SK-N-SH treated with all-trans-retinoic acid at 6 μM for 48 hours (cell line): Measurements from ENCODE around the gene EIF3A.

ENCODE experiments used
- ARNTL ChIP-seq: fragments of 450-650 bp; formaldehyde crosslinking; IDR thresholded peaks from 2 replicates; pipeline ENCODE4 v1.5.0; 2020; ENCODE audit warnings: low read depth, mild to moderate bottlenecking, moderate library complexity, borderline replicate concordance
- CREB5 ChIP-seq: fragments of 250-450 bp; sonication (Bioruptor Pico); IDR thresholded peaks from 2 replicates; pipeline ENCODE4 v1.5.1; 2020; ENCODE audit warnings: low read depth, mild to moderate bottlenecking, moderate library complexity
- GLIS3 ChIP-seq: fragments of 250-450 bp; sonication (Bioruptor Pico); IDR thresholded peaks from 2 replicates; pipeline ENCODE4 v1.5.0; 2020; ENCODE audit warnings: mild to moderate bottlenecking, moderate library complexity
- PATZ1 ChIP-seq: fragments of 250-450 bp; sonication (Bioruptor Pico); IDR thresholded peaks from 2 replicates; pipeline ENCODE4 v1.8.0; 2020; ENCODE audit warnings: mild to moderate bottlenecking, moderate library complexity, borderline replicate concordance
- POU6F1 ChIP-seq: fragments of 250-450 bp; sonication (Bioruptor Pico); IDR thresholded peaks from 2 replicates; pipeline ENCODE4 v1.8.0; 2021; ENCODE audit warnings: low read depth, mild to moderate bottlenecking, moderate library complexity, borderline replicate concordance
- RARB ChIP-seq: fragments of 250-450 bp; sonication (Bioruptor Pico); IDR thresholded peaks from 2 replicates; pipeline ENCODE4 v1.8.0; 2021; ENCODE audit warnings: mild to moderate bottlenecking, moderate library complexity
- ZFP30 ChIP-seq: fragments of 450-650 bp; formaldehyde crosslinking; IDR thresholded peaks from 2 replicates; pipeline ENCODE4 v1.5.0; 2022; ENCODE audit warnings: mild to moderate bottlenecking, moderate library complexity
- ZNF8 ChIP-seq: fragments of 450-650 bp; formaldehyde crosslinking; IDR thresholded peaks from 2 replicates; pipeline ENCODE4 v1.5.0; 2020; ENCODE audit warnings: mild to moderate bottlenecking, moderate library complexity

- TF ChIP-seq ARNTL (CRISPR knock-in tag) (no peak), PATZ1 (CRISPR knock-in tag) (no peak), CREB5 (CRISPR knock-in tag) (no peak), GLIS3 (no peak), RARB (no peak), ZFP30 (CRISPR knock-in tag) (no peak), POU6F1 (CRISPR knock-in tag) (no peak), ZNF8 (CRISPR knock-in tag) (no peak)
These were observed 54.8 kb downstream of the EIF3A start for GRCh38 chr10:119025776-119026175.
